ENCODE measurements around the gene OPCML. TPM values are rescaled to one million over a fixed set of nuclear protein-coding genes. Genes with fewer than 3 reads are reported as not detected.

OPCML gene
- total RNA-seq, 1 experiment from 2014 or later: not detected

GRCh38 chr11:133047036-133047770 is 485.1 kb downstream of the OPCML start:
- Mint-ChIP-seq H3K27me3 (ENCODE audit: insufficient read depth, unreplicated experiment) (peaks cover 34% of the 10 kb centered on the region), H3K4me1 (ENCODE audit: low read depth, unreplicated experiment) (no peaks in the 10 kb centered on the region), H3K36me3 (ENCODE audit: insufficient read depth, unreplicated experiment) (no peaks in the 10 kb centered on the region), H3K27ac (ENCODE audit: unreplicated experiment) (no peak overlapping the region), H3K4me3 (ENCODE audit: unreplicated experiment) (no peak overlapping the region), H3K9me3 (ENCODE audit: unreplicated experiment) (no peaks in the 10 kb centered on the region)
- H3K36me3 ChIP-seq (ENCODE audit: control insufficient read depth, insufficient read depth, low read length): no peaks in the 10 kb centered on the region
- no peaks in the 10 kb centered on the region for H3K27me3 ChIP-seq (replicated peaks; ENCODE audit: control insufficient read depth, insufficient read depth, low read length)
- TF ChIP-seq, protein P1, sequence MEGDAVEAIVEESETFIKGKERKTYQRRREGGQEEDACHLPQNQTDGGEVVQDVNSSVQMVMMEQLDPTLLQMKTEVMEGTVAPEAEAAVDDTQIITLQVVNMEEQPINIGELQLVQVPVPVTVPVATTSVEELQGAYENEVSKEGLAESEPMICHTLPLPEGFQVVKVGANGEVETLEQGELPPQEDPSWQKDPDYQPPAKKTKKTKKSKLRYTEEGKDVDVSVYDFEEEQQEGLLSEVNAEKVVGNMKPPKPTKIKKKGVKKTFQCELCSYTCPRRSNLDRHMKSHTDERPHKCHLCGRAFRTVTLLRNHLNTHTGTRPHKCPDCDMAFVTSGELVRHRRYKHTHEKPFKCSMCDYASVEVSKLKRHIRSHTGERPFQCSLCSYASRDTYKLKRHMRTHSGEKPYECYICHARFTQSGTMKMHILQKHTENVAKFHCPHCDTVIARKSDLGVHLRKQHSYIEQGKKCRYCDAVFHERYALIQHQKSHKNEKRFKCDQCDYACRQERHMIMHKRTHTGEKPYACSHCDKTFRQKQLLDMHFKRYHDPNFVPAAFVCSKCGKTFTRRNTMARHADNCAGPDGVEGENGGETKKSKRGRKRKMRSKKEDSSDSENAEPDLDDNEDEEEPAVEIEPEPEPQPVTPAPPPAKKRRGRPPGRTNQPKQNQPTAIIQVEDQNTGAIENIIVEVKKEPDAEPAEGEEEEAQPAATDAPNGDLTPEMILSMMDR (IDR thresholded peaks at IDR 0.05; ENCODE audit: insufficient read depth in 1 of 2, low read depth in 1 of 2, low read length in 1 of 2, severe bottlenecking in 1 of 2, unreplicated experiment in 1 of 2): no peak
- ChIA-PET POLR2A (no interaction called here), CTCF (no interaction called here)
- no peaks in the 10 kb centered on the region for H3K9me3 ChIP-seq
- H3K4me1 ChIP-seq: no peaks in the 10 kb centered on the region
- H3K4me3 ChIP-seq (ENCODE audit: low read depth, low read length): no peak overlapping the region
- intact Hi-C loops (cut with micrococcal nuclease; ENCODE audit: unreplicated experiment): no loop called here
- BruUV-seq (replicated peaks): no TSS peak
- DNase-seq: no peak

GRCh38 chr11:133046252-133046651 is 486.0 kb downstream of the OPCML start:
- Mint-ChIP-seq H3K4me1 (ENCODE audit: low read depth, unreplicated experiment) (no peaks in the 10 kb centered on the region), H3K9me3 (ENCODE audit: unreplicated experiment) (no peaks in the 10 kb centered on the region), H3K27me3 (ENCODE audit: insufficient read depth, unreplicated experiment) (peaks cover 32% of the 10 kb centered on the region), H3K4me3 (ENCODE audit: unreplicated experiment) (no peak overlapping the region), H3K27ac (ENCODE audit: unreplicated experiment) (no peak overlapping the region), H3K36me3 (ENCODE audit: insufficient read depth, unreplicated experiment) (no peaks in the 10 kb centered on the region)
- intact Hi-C loops (cut with micrococcal nuclease; ENCODE audit: unreplicated experiment): no loop called here
- ChIA-PET POLR2A (no interaction called here), CTCF (no interaction called here)
- TF ChIP-seq, protein P1 (IDR thresholded peaks at IDR 0.05; ENCODE audit: insufficient read depth in 1 of 2, low read depth in 1 of 2, low read length in 1 of 2, severe bottlenecking in 1 of 2, unreplicated experiment in 1 of 2): no peak
- H3K4me3 ChIP-seq (ENCODE audit: low read depth, low read length): no peak overlapping the region
- no peaks in the 10 kb centered on the region for H3K27me3 ChIP-seq (replicated peaks; ENCODE audit: control insufficient read depth, insufficient read depth, low read length)
- no peaks in the 10 kb centered on the region for H3K9me3 ChIP-seq
- H3K36me3 ChIP-seq (ENCODE audit: control insufficient read depth, insufficient read depth, low read length): no peaks in the 10 kb centered on the region
- BruUV-seq (replicated peaks): no TSS peak
- no peaks in the 10 kb centered on the region for H3K4me1 ChIP-seq
- DNase-seq: no peak

- H3K9me3 ChIP-seq: no peaks in the 10 kb centered on the region
- Mint-ChIP-seq H3K27me3 (ENCODE audit: insufficient read depth, unreplicated experiment) (peaks cover 32% of the 10 kb centered on the region), H3K36me3 (ENCODE audit: insufficient read depth, unreplicated experiment) (no peaks in the 10 kb centered on the region), H3K27ac (ENCODE audit: unreplicated experiment) (no peak overlapping the region), H3K4me1 (ENCODE audit: low read depth, unreplicated experiment) (peaks cover 5% of the 10 kb centered on the region), H3K4me3 (ENCODE audit: unreplicated experiment) (no peak overlapping the region), H3K9me3 (ENCODE audit: unreplicated experiment) (peaks cover 6% of the 10 kb centered on the region)
- no peak for DNase-seq
- intact Hi-C loops (cut with micrococcal nuclease; ENCODE audit: unreplicated experiment): no loop called here
- TF ChIP-seq, protein P1 (IDR thresholded peaks at IDR 0.05; ENCODE audit: insufficient read depth in 1 of 2, low read depth in 1 of 2, low read length in 1 of 2, severe bottlenecking in 1 of 2, unreplicated experiment in 1 of 2): no peak
- no TSS peak for BruUV-seq (replicated peaks)
- no peaks in the 10 kb centered on the region for H3K27me3 ChIP-seq (replicated peaks; ENCODE audit: control insufficient read depth, insufficient read depth, low read length)
- POLR2A ChIA-PET: no interaction called here
- H3K36me3 ChIP-seq (ENCODE audit: control insufficient read depth, insufficient read depth, low read length): no peaks in the 10 kb centered on the region
- CTCF ChIA-PET: no interaction called here
- no peak overlapping the region for H3K4me3 ChIP-seq (ENCODE audit: low read depth, low read length)
- no peaks in the 10 kb centered on the region for H3K4me1 ChIP-seq
Measured at GRCh38 chr11:133041928-133042882, 490.1 kb downstream of the OPCML start.
